ENCODE results near the gene SHISA5. TPM values are rescaled to one million over a fixed set of nuclear protein-coding genes. Genes with fewer than 3 reads are reported as not detected.
A peak's percentile ranks its signal among the peaks of the same experiment; 100 is the strongest.

Gene SHISA5
- polyA plus RNA-seq, 3 donors, result 147 to 266 (median 242) TPM

DNA sequence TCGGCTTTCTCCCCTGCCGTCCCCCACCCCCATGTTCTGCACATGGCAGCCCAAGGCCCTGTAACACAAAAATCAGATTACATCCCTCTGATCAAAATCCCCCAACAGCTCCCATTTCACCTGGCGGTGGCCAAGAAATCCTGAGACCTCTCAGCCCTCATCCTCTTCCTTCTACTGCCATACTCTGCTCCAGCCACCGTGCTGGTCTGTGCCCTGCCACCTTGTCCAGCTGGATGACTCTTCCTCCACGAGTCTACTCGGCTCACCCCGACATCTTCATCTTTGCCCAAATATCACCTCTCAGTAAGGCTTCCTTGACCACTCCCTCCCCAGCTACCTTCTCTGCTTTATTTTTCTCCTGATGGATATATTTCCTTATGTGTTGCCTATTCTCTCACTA is 67.1 kb downstream of the SHISA5 start:
- no peaks in the 10 kb centered on the region for H3K9me3 ChIP-seq (replicated peaks in 1 of 2; ENCODE audit: control insufficient read depth in 1 of 2, insufficient read depth in 1 of 2, low read length in 2 of 2)
- DNase-seq, result no peak
- TF ChIP-seq, protein P1, sequence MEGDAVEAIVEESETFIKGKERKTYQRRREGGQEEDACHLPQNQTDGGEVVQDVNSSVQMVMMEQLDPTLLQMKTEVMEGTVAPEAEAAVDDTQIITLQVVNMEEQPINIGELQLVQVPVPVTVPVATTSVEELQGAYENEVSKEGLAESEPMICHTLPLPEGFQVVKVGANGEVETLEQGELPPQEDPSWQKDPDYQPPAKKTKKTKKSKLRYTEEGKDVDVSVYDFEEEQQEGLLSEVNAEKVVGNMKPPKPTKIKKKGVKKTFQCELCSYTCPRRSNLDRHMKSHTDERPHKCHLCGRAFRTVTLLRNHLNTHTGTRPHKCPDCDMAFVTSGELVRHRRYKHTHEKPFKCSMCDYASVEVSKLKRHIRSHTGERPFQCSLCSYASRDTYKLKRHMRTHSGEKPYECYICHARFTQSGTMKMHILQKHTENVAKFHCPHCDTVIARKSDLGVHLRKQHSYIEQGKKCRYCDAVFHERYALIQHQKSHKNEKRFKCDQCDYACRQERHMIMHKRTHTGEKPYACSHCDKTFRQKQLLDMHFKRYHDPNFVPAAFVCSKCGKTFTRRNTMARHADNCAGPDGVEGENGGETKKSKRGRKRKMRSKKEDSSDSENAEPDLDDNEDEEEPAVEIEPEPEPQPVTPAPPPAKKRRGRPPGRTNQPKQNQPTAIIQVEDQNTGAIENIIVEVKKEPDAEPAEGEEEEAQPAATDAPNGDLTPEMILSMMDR (IDR thresholded peaks at IDR 0.05), result no peak
- no peak overlapping the region for H2AFZ ChIP-seq (ENCODE audit: insufficient read depth, low read depth, low read length, poor library complexity, severe bottlenecking)
- Mint-ChIP-seq H3K36me3 (peaks cover 25 to 26% of the 10 kb centered on the region in 2 donors), H3K9me3 (no peaks in the 10 kb centered on the region), H3K27me3 (ENCODE audit: low read depth in 3 of 3) (peaks cover 0 to 1% (median 0%) of the 10 kb centered on the region in 3 donors), H3K27ac (no peak overlapping the region), H3K4me1 (peaks cover 38% of the 10 kb centered on the region), H3K4me3 (no peak overlapping the region)
- peaks cover 24 to 37% of the 10 kb centered on the region in 2 donors for H3K4me1 ChIP-seq (ENCODE audit: control insufficient read depth in 1 of 2, insufficient read depth in 2 of 2, low read length in 2 of 2)
- no peaks in the 10 kb centered on the region for H3K27me3 ChIP-seq (ENCODE audit: control insufficient read depth in 2 of 2, insufficient read depth in 2 of 2, low read length in 2 of 2)
- no peak overlapping the region for H3K4me3 ChIP-seq (replicated peaks in 1 of 3; ENCODE audit: low read depth in 2 of 3, low read length in 3 of 3)
- H3K27ac ChIP-seq (ENCODE audit: low read depth in 1 of 2, low read length in 2 of 2), result peak overlapping the region in 1 of 2 donors; percentile 42
- peaks cover 14 to 34% of the 10 kb centered on the region in 2 donors for H3K36me3 ChIP-seq (replicated peaks in 1 of 2; ENCODE audit: control insufficient read depth in 1 of 2, insufficient read depth in 2 of 2, low read length in 2 of 2)
- H3K4me2 ChIP-seq (replicated peaks; ENCODE audit: extremely low read depth, low read length, poor library complexity, severe bottlenecking), result no peak overlapping the region
- WGBS (ENCODE audit: insufficient coverage), result 99% methylated on average over 7 of the region's 7 CpGs
- H3K79me2 ChIP-seq (ENCODE audit: insufficient read depth, low read length), result peaks cover 36% of the 10 kb centered on the region
- intact Hi-C loops (cut with micrococcal nuclease), result loop anchor here (1.0 to 10.0 kb wide), 5 partner anchors 35 to 242 kb away; no protein-coding TSS in a partner anchor
- no peak overlapping the region for H3K9ac ChIP-seq (ENCODE audit: insufficient read depth, low read length, poor library complexity, severe bottlenecking)
- H4K20me1 ChIP-seq (ENCODE audit: insufficient read depth, low read length), result no peaks in the 10 kb centered on the region

DNA sequence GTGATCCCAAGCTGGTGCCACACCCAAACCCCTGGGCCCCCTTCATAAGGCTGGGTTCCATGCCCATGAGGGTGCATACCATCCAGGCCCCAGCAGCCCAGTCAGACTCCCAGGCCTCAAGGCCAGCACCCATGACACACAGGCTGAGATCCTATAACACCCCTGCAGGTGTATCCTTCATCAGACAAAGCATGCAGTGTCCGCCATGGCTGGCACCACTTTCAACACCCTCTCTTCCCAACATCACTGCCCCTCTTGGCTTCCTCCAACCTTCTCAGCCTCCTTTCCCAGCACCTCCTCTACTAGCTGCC is 67.5 kb downstream of the SHISA5 start:
- intact Hi-C loops (cut with micrococcal nuclease), result loop anchor here (1.0 to 10.0 kb wide), 5 partner anchors 34 to 242 kb away; no protein-coding TSS in a partner anchor
- Histone ChIP-seq H3K36me3 (replicated peaks in 1 of 2; ENCODE audit: control insufficient read depth in 1 of 2, insufficient read depth in 2 of 2, low read length in 2 of 2) (peaks cover 12 to 29% of the 10 kb centered on the region in 2 donors), H3K27me3 (ENCODE audit: control insufficient read depth in 2 of 2, insufficient read depth in 2 of 2, low read length in 2 of 2) (no peaks in the 10 kb centered on the region), H3K27ac (ENCODE audit: low read depth in 1 of 2, low read length in 2 of 2) (peak overlapping the region; percentile 11 to 42), H3K4me3 (replicated peaks in 1 of 3; ENCODE audit: low read depth in 2 of 3, low read length in 3 of 3) (no peak overlapping the region), H3K4me2 (replicated peaks; ENCODE audit: extremely low read depth, low read length, poor library complexity, severe bottlenecking) (no peak overlapping the region), H3K79me2 (ENCODE audit: insufficient read depth, low read length) (peaks cover 32% of the 10 kb centered on the region), H3K9me3 (replicated peaks in 1 of 2; ENCODE audit: control insufficient read depth in 1 of 2, insufficient read depth in 1 of 2, low read length in 2 of 2) (no peaks in the 10 kb centered on the region), H3K4me1 (ENCODE audit: control insufficient read depth in 1 of 2, insufficient read depth in 2 of 2, low read length in 2 of 2) (peaks cover 20 to 33% of the 10 kb centered on the region in 2 donors), H2AFZ (ENCODE audit: insufficient read depth, low read depth, low read length, poor library complexity, severe bottlenecking) (peak overlapping the region; percentile 66), H3K9ac (ENCODE audit: insufficient read depth, low read length, poor library complexity, severe bottlenecking) (no peak overlapping the region), H4K20me1 (ENCODE audit: insufficient read depth, low read length) (no peaks in the 10 kb centered on the region)
- H3K4me1 Mint-ChIP-seq, result peaks cover 34% of the 10 kb centered on the region
- TF ChIP-seq, protein P1 (IDR thresholded peaks at IDR 0.05), result no peak
- no peak overlapping the region for H3K4me3 Mint-ChIP-seq
- WGBS (ENCODE audit: insufficient coverage), result 91% methylated on average over 1 of the region's 1 CpG
- H3K36me3 Mint-ChIP-seq, result peaks cover 25 to 30% of the 10 kb centered on the region in 2 donors
- peaks cover 0 to 1% (median 0%) of the 10 kb centered on the region in 3 donors for H3K27me3 Mint-ChIP-seq (ENCODE audit: low read depth in 3 of 3)
- H3K9me3 Mint-ChIP-seq, result no peaks in the 10 kb centered on the region
- no peak overlapping the region for H3K27ac Mint-ChIP-seq
- DNase-seq, result no peak

Data from CD14-positive monocyte (primary cell).